ENCODE results near the gene ABCG1. TPM values are rescaled to one million over a fixed set of nuclear protein-coding genes. Genes with fewer than 3 reads are reported as not detected.

The ABCG1 gene
- total and polyA plus RNA-seq, 11 donors, result 3.3 to 25.3 (median 13.5) TPM

- Histone ChIP-seq H3K9me3 (peaks cover 0 to 6% (median 0%) of the 10 kb centered on the region in 12 donors), H3K36me3 (no peaks in the 10 kb centered on the region), H3K27ac (peak overlapping the region; percentile 44 to 90 (median 83)), H3K4me3 (peak overlapping the region; percentile 49 to 95 (median 78)), H3K27me3 (no peaks in the 10 kb centered on the region), H3K4me1 (peaks cover 7 to 48% (median 28%) of the 10 kb centered on the region in 12 donors)
- intact Hi-C loops (cut with DNase I), result loop anchor here in 5 of 10 donors (1.0 to 10.0 kb wide), 6 partner anchors 8 to 55 kb away; no protein-coding TSS in a partner anchor
- TF ChIP-seq, protein P1, sequence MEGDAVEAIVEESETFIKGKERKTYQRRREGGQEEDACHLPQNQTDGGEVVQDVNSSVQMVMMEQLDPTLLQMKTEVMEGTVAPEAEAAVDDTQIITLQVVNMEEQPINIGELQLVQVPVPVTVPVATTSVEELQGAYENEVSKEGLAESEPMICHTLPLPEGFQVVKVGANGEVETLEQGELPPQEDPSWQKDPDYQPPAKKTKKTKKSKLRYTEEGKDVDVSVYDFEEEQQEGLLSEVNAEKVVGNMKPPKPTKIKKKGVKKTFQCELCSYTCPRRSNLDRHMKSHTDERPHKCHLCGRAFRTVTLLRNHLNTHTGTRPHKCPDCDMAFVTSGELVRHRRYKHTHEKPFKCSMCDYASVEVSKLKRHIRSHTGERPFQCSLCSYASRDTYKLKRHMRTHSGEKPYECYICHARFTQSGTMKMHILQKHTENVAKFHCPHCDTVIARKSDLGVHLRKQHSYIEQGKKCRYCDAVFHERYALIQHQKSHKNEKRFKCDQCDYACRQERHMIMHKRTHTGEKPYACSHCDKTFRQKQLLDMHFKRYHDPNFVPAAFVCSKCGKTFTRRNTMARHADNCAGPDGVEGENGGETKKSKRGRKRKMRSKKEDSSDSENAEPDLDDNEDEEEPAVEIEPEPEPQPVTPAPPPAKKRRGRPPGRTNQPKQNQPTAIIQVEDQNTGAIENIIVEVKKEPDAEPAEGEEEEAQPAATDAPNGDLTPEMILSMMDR (IDR thresholded peaks at IDR 0.05), result no peak
- no peak for TF ChIP-seq POLR2A (IDR thresholded peaks at IDR 0.05)
- DNase-seq (peak in 4 of 5 donors; percentile 56 to 74 (median 70)), ATAC-seq (peak; percentile 70 to 86 (median 74))
- WGBS, 4 donors, result 1 to 3% (median 1%) methylated on average over 26 of the region's 26 CpGs
Observed at GRCh38 chr21:42220138-42220701, 1.3 kb downstream of the ABCG1 start.

DNA sequence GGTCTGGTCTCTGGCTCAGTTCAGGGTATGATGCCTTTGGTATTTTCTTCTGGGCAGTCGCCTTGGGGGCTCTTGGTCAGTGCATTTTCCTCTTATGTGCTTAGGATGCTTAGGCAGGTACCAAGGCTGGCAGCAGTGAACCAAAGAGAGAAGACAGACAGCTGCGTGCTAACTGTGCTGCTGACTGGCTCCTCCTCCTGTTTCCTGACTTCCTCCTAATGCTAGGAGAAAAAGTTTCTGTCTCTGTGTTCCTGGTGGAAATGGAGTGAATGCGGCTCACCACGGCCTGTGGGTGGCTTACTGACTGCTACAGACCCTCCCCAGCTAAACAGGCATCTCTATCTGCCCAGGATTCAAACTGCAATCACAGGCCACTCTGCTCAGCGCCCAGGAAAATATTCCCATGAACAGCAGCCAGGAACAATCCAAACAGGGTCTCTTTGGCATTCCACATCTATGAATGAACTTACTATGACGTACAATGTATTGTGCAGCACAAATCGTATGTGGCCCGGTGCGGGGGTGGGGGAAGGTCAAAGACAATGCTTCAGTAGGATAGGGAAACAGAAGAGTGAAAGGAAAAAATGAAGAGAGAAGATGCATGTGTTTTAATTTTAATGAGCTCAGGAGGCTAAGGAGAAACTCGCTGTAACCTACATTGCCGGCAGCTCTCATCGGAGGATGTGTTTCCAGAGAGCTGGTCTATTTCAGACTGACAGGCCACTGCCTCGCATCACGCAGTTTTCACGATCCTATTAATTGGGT, 2.8 kb downstream of the ABCG1 start:
- ATAC-seq (peak in 3 of 4 donors; percentile 47 to 56 (median 50)), DNase-seq (peak in 2 of 5 donors; percentile 66 to 67)
- no peak for TF ChIP-seq POLR2A (IDR thresholded peaks at IDR 0.05)
- TF ChIP-seq, protein P1 (IDR thresholded peaks at IDR 0.05), result no peak
- intact Hi-C loops (cut with DNase I), result loop anchor here in 5 of 10 donors (5.0 to 10.0 kb wide), 4 partner anchors 36 to 57 kb away; no protein-coding TSS in a partner anchor
- H3K9me3 ChIP-seq, result no peaks in the 10 kb centered on the region
- peaks cover 0 to 13% (median under 1%) of the 10 kb centered on the region in 9 donors for H3K36me3 ChIP-seq
- H3K4me1 ChIP-seq, result peaks cover 7 to 52% (median 28%) of the 10 kb centered on the region in 12 donors
- H3K27ac ChIP-seq, result peak overlapping the region; percentile 44 to 90 (median 78)
- H3K27me3 ChIP-seq, result no peaks in the 10 kb centered on the region
- 27 to 38% (median 28%) methylated on average over 15 of the region's 15 CpGs for WGBS, 4 donors
- peak overlapping the region in 2 of 12 donors; percentile 5 to 25 for H3K4me3 ChIP-seq

GRCh38 chr21:42222386-42222785, 3.4 kb downstream of the ABCG1 start:
- no peaks in the 10 kb centered on the region for H3K27me3 ChIP-seq
- no peaks in the 10 kb centered on the region for H3K9me3 ChIP-seq
- TF ChIP-seq, protein P1 (IDR thresholded peaks at IDR 0.05), result no peak
- no peak for TF ChIP-seq POLR2A (IDR thresholded peaks at IDR 0.05)
- no peak for ATAC-seq
- H3K27ac ChIP-seq, result peak overlapping the region; percentile 44 to 90 (median 78)
- WGBS, 4 donors, result 87 to 96% (median 88%) methylated on average over 6 of the region's 6 CpGs
- peaks cover 7 to 54% (median 30%) of the 10 kb centered on the region in 12 donors for H3K4me1 ChIP-seq
- H3K4me3 ChIP-seq, result peak overlapping the region in 1 of 12 donors; percentile 25
- no peak for DNase-seq
- H3K36me3 ChIP-seq, result peaks cover 0 to 19% (median 3%) of the 10 kb centered on the region in 9 donors
- intact Hi-C loops (cut with DNase I), result loop anchor here in 5 of 10 donors (5.0 to 10.0 kb wide), 4 partner anchors 35 to 58 kb away; no protein-coding TSS in a partner anchor

All from heart left ventricle (tissue), 16 donors.